Brain microvascular endothelial cell (primary cell): ENCODE data around the gene BNIP3.

Experiments
- DNase-seq: peaks from one replicate; pipeline ENCODE4 v3.0.0-alpha.2; 2020
- H3K27ac ChIP-seq: fragments of 250-450 bp; sonication (Bioruptor Pico); 2 replicates; pipeline ENCODE4 v1.5.1; 2020; ENCODE audit warnings: mild to moderate bottlenecking, moderate library complexity
- H3K27me3 ChIP-seq: fragments of 250-450 bp; sonication (Bioruptor Pico); replicated peaks from 2 replicates; pipeline ENCODE4 v1.5.1; 2020; ENCODE audit warnings: mild to moderate bottlenecking
- H3K36me3 ChIP-seq: fragments of 250-450 bp; sonication (Bioruptor Pico); replicated peaks from 2 replicates; pipeline ENCODE4 v1.5.1; 2020; ENCODE audit warnings: mild to moderate bottlenecking
- H3K4me3 ChIP-seq: 2 replicates; pipeline ENCODE4 v1.5.1; 2011; ENCODE audit warnings: low read depth, mild to moderate bottlenecking, control low read depth, low read length, moderate library complexity
- in situ Hi-C: cut with HindIII; loops from 2 replicates; pipeline ENCODE4 v1.10.0; 2017; ENCODE audit warnings: low sequenced_read_pairs, low pct_ligation_motif_present
- TF ChIP-seq, protein P1 (sequence below): IDR thresholded peaks from 2 replicates; pipeline ENCODE4 v1.5.1; 2011; ENCODE audit warnings: low read depth, mild to moderate bottlenecking, moderate library complexity, low read length, control low read depth, inconsistent platforms; ENCODE audit errors: missing control alignments

BNIP3 gene

DNA sequence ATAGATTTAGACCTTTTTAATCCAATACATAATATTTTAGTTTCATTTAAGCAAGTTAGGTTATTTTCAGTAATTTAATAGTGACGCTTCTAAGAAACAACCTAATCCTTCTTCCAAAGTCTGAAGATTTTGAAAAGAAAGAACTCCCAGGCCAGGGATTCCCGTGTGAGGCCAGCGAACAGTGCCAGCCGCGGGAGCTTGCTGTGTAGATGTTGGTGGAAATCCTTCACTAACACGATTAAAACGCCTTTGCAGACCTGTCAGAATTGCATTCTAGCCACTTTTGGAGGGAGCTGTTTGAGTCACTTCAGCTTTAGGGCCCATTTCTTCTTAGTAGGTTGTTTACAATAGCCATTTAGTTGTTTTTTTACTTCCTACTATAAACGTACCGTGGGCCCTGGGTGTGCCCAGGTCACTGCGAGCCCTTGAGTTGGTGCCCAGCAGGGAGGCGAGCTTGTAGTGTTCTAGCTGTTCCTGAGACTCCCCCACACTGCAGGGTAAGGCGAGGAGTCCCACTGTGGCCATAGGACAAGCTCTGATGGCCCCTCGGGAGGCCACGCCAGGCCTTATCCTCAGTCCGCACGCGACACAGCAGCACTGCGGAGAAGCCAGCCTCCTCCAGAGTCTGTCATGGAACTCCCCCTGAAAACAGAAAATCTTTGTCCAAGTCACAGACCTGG is 48.6 kb downstream of the BNIP3 start:
- Histone ChIP-seq H3K27me3 (no peaks in the 10 kb centered on the region), H3K36me3 (peaks cover 8% of the 10 kb centered on the region), H3K27ac (no peak overlapping the region), H3K4me3 (no peak overlapping the region)
- TF ChIP-seq, protein P1, sequence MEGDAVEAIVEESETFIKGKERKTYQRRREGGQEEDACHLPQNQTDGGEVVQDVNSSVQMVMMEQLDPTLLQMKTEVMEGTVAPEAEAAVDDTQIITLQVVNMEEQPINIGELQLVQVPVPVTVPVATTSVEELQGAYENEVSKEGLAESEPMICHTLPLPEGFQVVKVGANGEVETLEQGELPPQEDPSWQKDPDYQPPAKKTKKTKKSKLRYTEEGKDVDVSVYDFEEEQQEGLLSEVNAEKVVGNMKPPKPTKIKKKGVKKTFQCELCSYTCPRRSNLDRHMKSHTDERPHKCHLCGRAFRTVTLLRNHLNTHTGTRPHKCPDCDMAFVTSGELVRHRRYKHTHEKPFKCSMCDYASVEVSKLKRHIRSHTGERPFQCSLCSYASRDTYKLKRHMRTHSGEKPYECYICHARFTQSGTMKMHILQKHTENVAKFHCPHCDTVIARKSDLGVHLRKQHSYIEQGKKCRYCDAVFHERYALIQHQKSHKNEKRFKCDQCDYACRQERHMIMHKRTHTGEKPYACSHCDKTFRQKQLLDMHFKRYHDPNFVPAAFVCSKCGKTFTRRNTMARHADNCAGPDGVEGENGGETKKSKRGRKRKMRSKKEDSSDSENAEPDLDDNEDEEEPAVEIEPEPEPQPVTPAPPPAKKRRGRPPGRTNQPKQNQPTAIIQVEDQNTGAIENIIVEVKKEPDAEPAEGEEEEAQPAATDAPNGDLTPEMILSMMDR = no peak
- no peak for DNase-seq
- in situ Hi-C loops = no loop called here

DNA sequence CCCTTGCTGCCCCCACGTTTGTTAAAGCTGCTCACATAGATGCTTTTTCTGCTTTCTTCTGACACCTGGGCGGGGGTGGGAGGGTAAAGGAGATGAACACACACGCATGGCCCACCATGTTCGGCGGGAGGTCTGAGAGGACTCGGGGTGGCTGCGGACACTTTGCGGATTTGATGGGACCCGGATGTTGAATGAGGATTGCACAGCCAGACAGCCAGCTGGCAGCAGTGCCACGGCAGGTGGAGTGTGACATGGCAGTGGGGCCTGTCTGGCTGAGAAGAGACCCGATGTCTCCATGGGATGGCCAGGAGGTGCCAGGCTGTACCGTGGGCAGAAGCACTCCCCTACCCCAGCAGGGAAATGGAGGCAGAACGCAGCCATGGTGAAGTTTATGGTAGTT is 49.7 kb downstream of the BNIP3 start:
- DNase-seq = no peak
- no peak overlapping the region for H3K27ac ChIP-seq
- in situ Hi-C loops = no loop called here
- TF ChIP-seq, protein P1 = no peak
- H3K27me3 ChIP-seq = no peaks in the 10 kb centered on the region
- H3K4me3 ChIP-seq = no peak overlapping the region
- peaks cover 4% of the 10 kb centered on the region for H3K36me3 ChIP-seq

DNA sequence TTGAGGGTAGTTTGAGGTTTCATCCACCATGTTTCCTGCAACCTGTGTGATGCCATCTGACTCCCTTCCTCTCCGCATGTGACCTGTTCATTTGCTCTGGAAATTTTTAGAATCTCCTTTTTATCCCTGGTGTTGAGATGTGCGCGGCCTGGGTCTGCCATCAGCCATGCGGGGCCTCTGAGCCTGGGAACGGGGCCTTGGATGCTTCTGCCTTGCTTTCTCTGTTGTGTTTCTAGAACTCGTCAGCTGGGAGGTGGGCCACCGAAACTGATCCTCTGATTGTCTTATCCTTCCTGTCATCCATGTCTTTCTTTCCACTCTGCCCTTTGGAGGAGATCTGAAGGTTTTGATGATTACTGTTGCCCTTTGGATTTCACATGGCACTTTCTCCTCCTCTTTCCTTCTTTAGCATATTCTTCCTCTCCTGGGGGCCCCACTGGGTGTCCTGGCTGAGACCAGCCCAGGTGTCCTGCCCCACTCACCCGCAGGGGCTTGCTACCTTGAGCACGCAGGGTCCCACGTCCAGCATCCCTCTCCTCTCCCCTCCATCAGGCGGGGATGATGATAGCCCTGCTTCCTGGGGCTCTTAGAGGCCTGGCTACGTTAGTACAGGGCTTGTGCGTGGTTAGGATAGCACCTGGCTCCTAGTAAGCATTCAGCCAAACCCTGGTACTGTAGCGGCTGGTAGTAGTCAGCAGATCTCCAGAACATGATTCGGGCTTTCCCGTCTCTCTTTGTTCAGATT is 51.0 kb downstream of the BNIP3 start:
- in situ Hi-C loops = no loop called here
- DNase-seq = no peak
- no peak overlapping the region for H3K27ac ChIP-seq
- TF ChIP-seq, protein P1 = no peak
- H3K27me3 ChIP-seq = no peaks in the 10 kb centered on the region
- H3K4me3 ChIP-seq = no peak overlapping the region
- peaks cover 4% of the 10 kb centered on the region for H3K36me3 ChIP-seq

DNA sequence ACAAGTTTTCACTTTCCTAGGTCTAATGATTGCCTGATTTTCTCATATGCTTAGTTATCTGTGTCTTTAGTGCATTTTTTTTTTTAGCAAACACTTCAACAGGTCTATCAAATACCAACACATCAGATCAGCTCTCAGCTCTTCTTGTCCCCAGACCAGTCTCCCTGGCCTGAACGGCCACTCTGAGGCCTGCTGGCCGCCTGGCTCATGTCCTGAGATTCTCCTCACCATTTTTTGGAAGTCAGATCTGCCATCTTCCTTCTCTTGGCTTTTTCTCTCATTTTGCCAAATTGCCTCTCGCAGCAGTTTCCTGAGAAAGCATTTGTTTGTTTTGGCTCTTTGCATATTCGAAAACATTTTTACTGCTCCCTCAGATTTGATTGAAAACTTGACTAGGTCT is 51.6 kb downstream of the BNIP3 start:
- DNase-seq = no peak
- TF ChIP-seq, protein P1 = no peak
- H3K36me3 ChIP-seq = peaks cover 4% of the 10 kb centered on the region
- H3K4me3 ChIP-seq = no peak overlapping the region
- H3K27ac ChIP-seq = no peak overlapping the region
- in situ Hi-C loops = no loop called here
- H3K27me3 ChIP-seq = no peaks in the 10 kb centered on the region

DNA sequence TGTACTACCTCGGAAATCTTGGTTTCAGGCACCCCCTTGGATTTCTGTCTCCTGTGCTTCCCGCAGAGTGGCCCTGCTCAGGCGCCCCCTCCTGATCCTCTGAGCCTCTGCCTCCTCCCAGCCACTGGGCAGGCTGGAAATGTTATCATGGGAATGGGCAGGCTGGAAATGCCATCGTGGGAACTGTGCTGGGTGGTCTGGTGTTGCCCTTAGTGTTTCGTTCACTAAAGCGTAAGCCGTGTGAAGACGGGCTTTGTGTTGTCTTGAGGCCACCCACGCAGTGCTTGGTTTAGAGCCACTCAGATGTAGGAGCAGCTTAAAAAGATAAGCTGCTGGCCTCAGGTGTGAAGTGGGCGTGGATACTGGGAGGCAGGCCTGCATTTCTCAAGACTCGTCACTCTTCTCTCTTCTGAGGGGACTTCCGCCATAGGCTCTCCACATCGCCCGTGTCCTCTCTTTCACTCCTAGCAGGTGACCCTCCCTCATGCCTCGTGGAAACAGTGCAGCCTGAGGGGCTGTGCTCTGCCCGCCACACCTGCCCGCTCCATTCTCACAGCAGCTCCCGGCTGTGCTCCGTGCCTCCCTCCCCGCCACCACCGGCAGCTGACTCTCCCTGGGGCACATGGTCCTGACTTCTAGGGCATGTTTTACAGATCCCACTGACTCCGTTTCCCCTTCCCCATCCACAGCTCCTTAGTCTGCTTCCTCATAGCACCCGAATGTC is 52.4 kb downstream of the BNIP3 start:
- no peak overlapping the region for H3K4me3 ChIP-seq
- H3K36me3 ChIP-seq = no peaks in the 10 kb centered on the region
- peak overlapping the region; percentile 60 for H3K27ac ChIP-seq
- in situ Hi-C loops = no loop called here
- DNase-seq = peak; percentile 18
- TF ChIP-seq, protein P1 = peak; percentile 27
- H3K27me3 ChIP-seq = no peaks in the 10 kb centered on the region
